Vagina (tissue), 2 donors: ENCODE results near the gene MALRD1. TPM values are rescaled to one million over a fixed set of nuclear protein-coding genes. Genes with fewer than 3 reads are reported as not detected.

Experiments used
- DNase-seq, 2 donors: peaks; one replicate each; pipeline ENCODE4 v3.0.0-alpha.2; 2017; ENCODE audit errors: extremely low spot score in 2 of 2
- H3K27ac ChIP-seq: fragments of 200-600 bp; sonication (generic); one replicate; pipeline ENCODE4 v1.5.1; 2019
- H3K27me3 ChIP-seq: fragments of 200-600 bp; sonication (generic); one replicate; pipeline ENCODE4 v1.5.1; 2019
- H3K36me3 ChIP-seq, 2 donors: fragments of 200-600 bp; sonication (generic); one replicate each; pipeline ENCODE4 v1.5.1; 2017 to 2019
- H3K4me1 ChIP-seq: fragments of 200-600 bp; sonication (generic); one replicate; pipeline ENCODE4 v1.5.1; 2019
- H3K4me3 ChIP-seq, 2 donors: fragments of 200-600 bp; sonication (generic); 1 replicate in 1 of 2; 2 replicates in 1 of 2; pipeline ENCODE4 v1.5.1; 2016 to 2019
- H3K9me3 ChIP-seq: fragments of 200-600 bp; sonication (generic); one replicate; pipeline ENCODE4 v1.5.1; 2019
- POLR2A ChIP-seq, 2 donors: fragments of 450-650 bp; IDR thresholded peaks; one replicate each; pipeline ENCODE4 v1.6.1; 2017; ENCODE audit warnings: antibody characterized with exemption in 2 of 2, mild to moderate bottlenecking in 2 of 2, moderate library complexity in 2 of 2
- POLR2AphosphoS5 ChIP-seq, 2 donors: sonication (generic); formaldehyde crosslinking; IDR thresholded peaks; one replicate each; pipeline ENCODE4 v1.9.0; 2017; ENCODE audit warnings: antibody characterized with exemption in 2 of 2, mild to moderate bottlenecking in 2 of 2, low read depth in 1 of 2; ENCODE audit not compliant: insufficient read depth in 1 of 2
- intact Hi-C: fragments of 100-400 bp; cut with DNase I; formaldehyde crosslinking; loops from one replicate; pipeline ENCODE4 v1.15.1; 2023
- total RNA-seq: library from RNA; depleted of rRNA; stranded (reverse); fragments of >200 nt; gene quantifications from one replicate; pipeline ENCODE4 v1.2.3, GENCODE V29; 2016
- TF ChIP-seq, protein P1 (sequence below), 3 experiments: fragments of 450-650 bp in 2 of 3; fragments of 200-600 bp in 1 of 3; sonication (generic) in 1 of 3; IDR thresholded peaks; one replicate each; pipeline ENCODE4 v1.5.1; 2017 to 2019; ENCODE audit warnings: antibody characterized with exemption in 3 of 3, mild to moderate bottlenecking in 2 of 3, moderate library complexity in 2 of 3

Gene MALRD1
- total RNA-seq, 1 donor from 2014 or later: 2.0 TPM

- DNase-seq: no peak
- Histone ChIP-seq H3K4me3 (no peak overlapping the region), H3K36me3 (no peaks in the 10 kb centered on the region), H3K27ac (no peak overlapping the region), H3K27me3 (no peaks in the 10 kb centered on the region), H3K9me3 (no peaks in the 10 kb centered on the region), H3K4me1 (no peaks in the 10 kb centered on the region)
- intact Hi-C loops: no loop called here
- TF ChIP-seq, protein P1, sequence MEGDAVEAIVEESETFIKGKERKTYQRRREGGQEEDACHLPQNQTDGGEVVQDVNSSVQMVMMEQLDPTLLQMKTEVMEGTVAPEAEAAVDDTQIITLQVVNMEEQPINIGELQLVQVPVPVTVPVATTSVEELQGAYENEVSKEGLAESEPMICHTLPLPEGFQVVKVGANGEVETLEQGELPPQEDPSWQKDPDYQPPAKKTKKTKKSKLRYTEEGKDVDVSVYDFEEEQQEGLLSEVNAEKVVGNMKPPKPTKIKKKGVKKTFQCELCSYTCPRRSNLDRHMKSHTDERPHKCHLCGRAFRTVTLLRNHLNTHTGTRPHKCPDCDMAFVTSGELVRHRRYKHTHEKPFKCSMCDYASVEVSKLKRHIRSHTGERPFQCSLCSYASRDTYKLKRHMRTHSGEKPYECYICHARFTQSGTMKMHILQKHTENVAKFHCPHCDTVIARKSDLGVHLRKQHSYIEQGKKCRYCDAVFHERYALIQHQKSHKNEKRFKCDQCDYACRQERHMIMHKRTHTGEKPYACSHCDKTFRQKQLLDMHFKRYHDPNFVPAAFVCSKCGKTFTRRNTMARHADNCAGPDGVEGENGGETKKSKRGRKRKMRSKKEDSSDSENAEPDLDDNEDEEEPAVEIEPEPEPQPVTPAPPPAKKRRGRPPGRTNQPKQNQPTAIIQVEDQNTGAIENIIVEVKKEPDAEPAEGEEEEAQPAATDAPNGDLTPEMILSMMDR (IDR thresholded peaks at IDR 0.05): no peak
- no peak for TF ChIP-seq POLR2AphosphoS5 (IDR thresholded peaks at IDR 0.05; ENCODE audit: insufficient read depth in 1 of 2, low read depth in 1 of 2)
- no peak for TF ChIP-seq POLR2A (IDR thresholded peaks at IDR 0.05)
Observed at GRCh38 chr10:19367176-19367575, 318.6 kb downstream of the MALRD1 start.

GRCh38 chr10:19373988-19374387 lies 325.4 kb downstream of the MALRD1 start:
- intact Hi-C loops: no loop called here
- no peak for DNase-seq
- no peaks in the 10 kb centered on the region for H3K9me3 ChIP-seq
- H3K4me1 ChIP-seq: no peaks in the 10 kb centered on the region
- TF ChIP-seq, protein P1 (IDR thresholded peaks at IDR 0.05): no peak
- TF ChIP-seq POLR2AphosphoS5 (IDR thresholded peaks at IDR 0.05; ENCODE audit: insufficient read depth in 1 of 2, low read depth in 1 of 2) (no peak), POLR2A (IDR thresholded peaks at IDR 0.05) (no peak)
- H3K36me3 ChIP-seq: no peaks in the 10 kb centered on the region
- no peak overlapping the region for H3K27ac ChIP-seq
- H3K4me3 ChIP-seq: no peak overlapping the region
- H3K27me3 ChIP-seq: no peaks in the 10 kb centered on the region

- Histone ChIP-seq H3K27me3 (no peaks in the 10 kb centered on the region), H3K36me3 (no peaks in the 10 kb centered on the region), H3K9me3 (no peaks in the 10 kb centered on the region), H3K4me3 (no peak overlapping the region), H3K27ac (no peak overlapping the region), H3K4me1 (no peaks in the 10 kb centered on the region)
- intact Hi-C loops: no loop called here
- TF ChIP-seq, protein P1 (IDR thresholded peaks at IDR 0.05): no peak
- TF ChIP-seq POLR2A (IDR thresholded peaks at IDR 0.05) (no peak), POLR2AphosphoS5 (IDR thresholded peaks at IDR 0.05; ENCODE audit: insufficient read depth in 1 of 2, low read depth in 1 of 2) (no peak)
- DNase-seq: no peak
Observed at GRCh38 chr10:19385846-19386450, 337.3 kb downstream of the MALRD1 start.

DNA sequence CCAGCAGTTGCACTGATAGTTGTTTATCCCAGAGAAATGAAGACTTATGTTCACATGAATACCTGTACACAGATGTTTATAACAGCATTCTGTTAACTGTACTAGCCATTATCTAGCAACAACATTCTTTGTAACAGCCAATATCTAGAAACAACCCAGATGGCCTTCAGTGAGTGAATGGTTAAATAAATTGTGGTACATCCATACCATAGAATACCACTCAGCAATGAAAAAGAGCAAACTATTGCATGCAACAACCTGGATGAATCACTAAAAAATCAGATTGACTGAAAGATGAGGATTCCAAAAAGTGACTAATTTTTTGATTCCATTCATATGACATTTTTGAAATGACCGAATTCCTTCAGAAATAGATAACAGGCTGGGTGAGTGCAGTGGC lies 360.3 kb downstream of the MALRD1 start:
- Histone ChIP-seq H3K27ac (no peak overlapping the region), H3K27me3 (no peaks in the 10 kb centered on the region), H3K9me3 (no peaks in the 10 kb centered on the region), H3K4me3 (no peak overlapping the region), H3K4me1 (no peaks in the 10 kb centered on the region), H3K36me3 (no peaks in the 10 kb centered on the region)
- DNase-seq: no peak
- intact Hi-C loops: no loop called here
- TF ChIP-seq POLR2A (IDR thresholded peaks at IDR 0.05) (no peak), POLR2AphosphoS5 (IDR thresholded peaks at IDR 0.05; ENCODE audit: insufficient read depth in 1 of 2, low read depth in 1 of 2) (no peak)
- TF ChIP-seq, protein P1 (IDR thresholded peaks at IDR 0.05): no peak

DNA sequence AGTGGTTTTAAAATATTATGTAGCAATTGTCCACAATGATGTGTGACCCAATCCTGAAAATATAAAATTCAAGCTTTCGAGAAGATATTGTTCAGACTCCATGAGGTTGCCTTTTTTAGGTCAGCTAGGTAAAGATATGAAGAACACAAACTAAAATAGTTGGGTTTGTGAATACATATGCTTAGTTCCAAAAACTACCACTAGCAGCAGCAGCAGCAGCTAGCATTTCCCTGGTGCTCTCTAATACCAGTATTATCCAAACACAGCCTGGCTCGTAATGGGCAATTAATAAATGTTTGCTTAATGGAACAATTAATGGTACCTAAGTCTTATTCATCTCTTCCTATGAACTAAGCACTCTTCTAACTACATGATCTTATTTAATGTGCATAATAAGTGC lies 362.5 kb downstream of the MALRD1 start:
- Histone ChIP-seq H3K4me3 (no peak overlapping the region), H3K36me3 (no peaks in the 10 kb centered on the region), H3K27ac (no peak overlapping the region), H3K27me3 (no peaks in the 10 kb centered on the region), H3K4me1 (no peaks in the 10 kb centered on the region), H3K9me3 (no peaks in the 10 kb centered on the region)
- no peak for TF ChIP-seq POLR2AphosphoS5 (IDR thresholded peaks at IDR 0.05; ENCODE audit: insufficient read depth in 1 of 2, low read depth in 1 of 2)
- no peak for TF ChIP-seq POLR2A (IDR thresholded peaks at IDR 0.05)
- TF ChIP-seq, protein P1 (IDR thresholded peaks at IDR 0.05): no peak
- intact Hi-C loops: no loop called here
- DNase-seq: no peak
